Thymus (tissue), 11 donors: Measurements from ENCODE around the gene CALHM5. TPM values are rescaled to one million over a fixed set of nuclear protein-coding genes. Genes with fewer than 3 reads are reported as not detected.

Experiments used
- DNase-seq, 9 donors: peaks; one replicate each; pipeline ENCODE4 v3.0.0-alpha.2; 2013; ENCODE audit warnings: low spot score in 9 of 9, low read depth in 6 of 9, missing footprints in 1 of 9
- H3K27ac ChIP-seq, 2 donors: one replicate each; pipeline ENCODE4 v1.5.1; 2013; ENCODE audit warnings: control low read depth in 1 of 2, low read depth in 1 of 2, low read length in 1 of 2, mild to moderate bottlenecking in 1 of 2, moderate library complexity in 1 of 2
- H3K27me3 ChIP-seq, 2 donors: one replicate each; pipeline ENCODE4 v1.5.1; 2013; ENCODE audit warnings: low read length in 1 of 2; ENCODE audit not compliant: control insufficient read depth in 2 of 2, insufficient read depth in 1 of 2
- H3K36me3 ChIP-seq, 2 donors: one replicate each; pipeline ENCODE4 v1.5.1; 2013; ENCODE audit warnings: low read length in 1 of 2, mild to moderate bottlenecking in 1 of 2, moderate library complexity in 1 of 2; ENCODE audit not compliant: control insufficient read depth in 2 of 2, insufficient read depth in 2 of 2
- H3K4me1 ChIP-seq, 2 donors: one replicate each; pipeline ENCODE4 v1.5.1; 2013; ENCODE audit warnings: low read length in 2 of 2; ENCODE audit not compliant: control insufficient read depth in 2 of 2, insufficient read depth in 2 of 2
- H3K4me3 ChIP-seq, 2 donors: one replicate each; pipeline ENCODE4 v1.5.1; 2013; ENCODE audit warnings: low read length in 2 of 2, control low read depth in 1 of 2, mild to moderate bottlenecking in 1 of 2
- H3K9me3 ChIP-seq, 2 donors: one replicate each; pipeline ENCODE4 v1.5.1; 2013; ENCODE audit warnings: low read length in 1 of 2, mild to moderate bottlenecking in 1 of 2; ENCODE audit not compliant: control insufficient read depth in 2 of 2, insufficient read depth in 1 of 2
- WGBS: extraction: QIAGEN DNeasy Blood & Tissue Kit; methylation state at CpG from one replicate; pipeline ENCODE4 v1.1.7; 2013; 5-methylcytosine and 5-hydroxymethylcytosine counted together
- polyA plus RNA-seq: library from polyadenylated mRNA; stranded (reverse); fragments of 200-250 nt; gene quantifications from one replicate; pipeline ENCODE4 v1.2.3, GENCODE V29; 2013
- total RNA-seq: library from RNA; stranded (reverse); fragments of 120-200 nt; gene quantifications from one replicate; pipeline ENCODE4 v1.2.4, GENCODE V29; 2013
- donor health status: healthy.

Gene CALHM5
- total and polyA plus RNA-seq, 2 donors, result 0.33 to 0.62 TPM

- Histone ChIP-seq H3K27ac (no peak overlapping the region), H3K4me1 (peaks cover 5% of the 10 kb centered on the region in 2 donors), H3K36me3 (no peaks in the 10 kb centered on the region), H3K4me3 (peak overlapping the region in 1 of 2 donors; percentile 36), H3K9me3 (no peaks in the 10 kb centered on the region), H3K27me3 (peaks cover 0 to 18% of the 10 kb centered on the region in 2 donors)
- WGBS, result 58% methylated on average over 42 of the region's 42 CpGs
- peak in 1 of 9 donors; percentile 34 for DNase-seq
Observed at GRCh38 chr6:116564921-116565872, 53.8 kb downstream of the CALHM5 start.

- Histone ChIP-seq H3K27ac (no peak overlapping the region), H3K36me3 (no peaks in the 10 kb centered on the region), H3K9me3 (no peaks in the 10 kb centered on the region), H3K27me3 (peaks cover 0 to 18% of the 10 kb centered on the region in 2 donors), H3K4me3 (no peak overlapping the region), H3K4me1 (peaks cover 10 to 15% of the 10 kb centered on the region in 2 donors)
- no peak for DNase-seq
Observed at GRCh38 chr6:116568111-116568510, 56.7 kb downstream of the CALHM5 start.

GRCh38 chr6:116568821-116569755, 57.6 kb downstream of the CALHM5 start:
- peaks cover 0 to 3% of the 10 kb centered on the region in 2 donors for H3K36me3 ChIP-seq
- DNase-seq, result no peak
- 70% methylated on average over 7 of the region's 7 CpGs for WGBS
- no peak overlapping the region for H3K27ac ChIP-seq
- H3K4me1 ChIP-seq, result peaks cover 10 to 15% of the 10 kb centered on the region in 2 donors
- no peak overlapping the region for H3K4me3 ChIP-seq
- no peaks in the 10 kb centered on the region for H3K9me3 ChIP-seq
- H3K27me3 ChIP-seq, result peaks cover 0 to 13% of the 10 kb centered on the region in 2 donors

- H3K9me3 ChIP-seq, result no peaks in the 10 kb centered on the region
- peak; percentile 90 to 98 (median 95) for DNase-seq
- peaks cover 5 to 9% of the 10 kb centered on the region in 2 donors for H3K4me1 ChIP-seq
- peaks cover 0 to 14% of the 10 kb centered on the region in 2 donors for H3K36me3 ChIP-seq
- peak within 1 kb of the TSS; percentile 82 to 86 for H3K4me3 ChIP-seq
- peak within 1 kb of the TSS; percentile 89 to 95 for H3K27ac ChIP-seq
- H3K27me3 ChIP-seq, result no peaks in the 10 kb centered on the region
- WGBS, result under 1% methylated on average over 62 of the region's 62 CpGs
Observed at GRCh38 chr6:116570856-116571682, 59.6 kb downstream of the CALHM5 start, which contains the start of gene RWDD1. RWDD1 (plus strand) TSS chr6:116571504; CDS start chr6:116571583, 79 bp downstream.

- Histone ChIP-seq H3K4me3 (peak overlapping the region; percentile 82 to 86), H3K4me1 (peaks cover 5 to 9% of the 10 kb centered on the region in 2 donors), H3K9me3 (no peaks in the 10 kb centered on the region), H3K27ac (peak overlapping the region; percentile 89 to 95), H3K36me3 (peaks cover 0 to 20% of the 10 kb centered on the region in 2 donors), H3K27me3 (no peaks in the 10 kb centered on the region)
- DNase-seq, result peak in 1 of 9 donors; percentile 3
- under 1% methylated on average over 12 of the region's 12 CpGs for WGBS
Observed at GRCh38 chr6:116571683-116572000, 60.2 kb downstream of the CALHM5 start.

GRCh38 chr6:116572162-116572561, 60.7 kb downstream of the CALHM5 start:
- Histone ChIP-seq H3K36me3 (peaks cover 0 to 25% of the 10 kb centered on the region in 2 donors), H3K27ac (peak overlapping the region in 1 of 2 donors; percentile 89)
- peak in 1 of 9 donors; percentile 32 for DNase-seq

More at GRCh38 chr6:116572162-116572561, 60.7 kb downstream of the CALHM5 start:
- WGBS, result 8% methylated on average over 7 of the region's 7 CpGs
- H3K4me1 ChIP-seq, result peaks cover 5 to 9% of the 10 kb centered on the region in 2 donors
- no peaks in the 10 kb centered on the region for H3K27me3 ChIP-seq
- no peaks in the 10 kb centered on the region for H3K9me3 ChIP-seq
- peak overlapping the region; percentile 82 to 86 for H3K4me3 ChIP-seq

Other genes starting within 250 kb of the CALHM5 start
- gene TSPYL1, start 231.7 kb upstream of the CALHM5 start, total RNA-seq, result 42.9 TPM
- 48.7 TPM for gene TSPYL1, start 231.7 kb upstream of the CALHM5 start, polyA plus RNA-seq
- gene DSE, start 140.7 kb upstream of the CALHM5 start, total RNA-seq, result 23.8 TPM
- 12.8 TPM for gene DSE, start 140.7 kb upstream of the CALHM5 start, polyA plus RNA-seq
- gene CALHM6, start 50.3 kb upstream of the CALHM5 start, total RNA-seq, result 43.4 TPM
- 45.3 TPM for gene CALHM6, start 50.3 kb upstream of the CALHM5 start, polyA plus RNA-seq
- gene TRAPPC3L, start 34.0 kb downstream of the CALHM5 start, total RNA-seq, result 0.14 TPM
- gene TRAPPC3L, start 34.0 kb downstream of the CALHM5 start, polyA plus RNA-seq, result 0.18 TPM
- gene CALHM4, start 42.1 kb downstream of the CALHM5 start, total RNA-seq, result not detected
- 0.14 TPM for gene CALHM4, start 42.1 kb downstream of the CALHM5 start, polyA plus RNA-seq
- 67.0 TPM for gene RWDD1, start 59.9 kb downstream of the CALHM5 start, total RNA-seq
- gene RWDD1, start 59.9 kb downstream of the CALHM5 start, polyA plus RNA-seq, result 90.6 TPM
- gene RSPH4A, start 104.8 kb downstream of the CALHM5 start, total RNA-seq, result 0.38 TPM
- 0.89 TPM for gene RSPH4A, start 104.8 kb downstream of the CALHM5 start, polyA plus RNA-seq
- gene ZUP1, start 157.1 kb downstream of the CALHM5 start, total RNA-seq, result 21.3 TPM
- gene ZUP1, start 157.1 kb downstream of the CALHM5 start, polyA plus RNA-seq, result 24.3 TPM
- 23.6 TPM for gene KPNA5, start 169.6 kb downstream of the CALHM5 start, total RNA-seq
- 7.3 TPM for gene KPNA5, start 169.6 kb downstream of the CALHM5 start, polyA plus RNA-seq